SK-N-SH (cell line): ENCODE data around the gene PNKD. TPM values are rescaled to one million over a fixed set of nuclear protein-coding genes. Genes with fewer than 3 reads are reported as not detected.
A peak's percentile ranks its signal among the peaks of the same experiment; 100 is the strongest.

Source experiments
- CTCF ChIA-PET: fragments of 300-600, 350-600 bp; formaldehyde crosslinking; extraction: SDS; loops from one replicate; lab custom pipeline; 2021; lab: Yijun Ruan, JAX
- POLR2A ChIA-PET: fragments of 350-600 bp; sonication (Branson Sonifier 250); formaldehyde crosslinking; extraction: SDS; loops from one replicate; lab custom pipeline; 2020; ENCODE audit warnings: antibody characterized with exemption, inconsistent platforms; lab: Yijun Ruan, JAX
- DNase-seq: peaks from one replicate; pipeline ENCODE4 v3.0.0; 2012
- H2AFZ ChIP-seq: fragments of 200-600 bp; sonication (generic); 2 replicates; pipeline ENCODE4 v1.8.1; 2016; ENCODE audit warnings: antibody characterized with exemption, mild to moderate bottlenecking, low read depth
- H3F3A ChIP-seq: fragments of 200-600 bp; sonication (generic); replicated peaks from 2 replicates; pipeline ENCODE3; 2016; ENCODE audit warnings: antibody characterized with exemption, mild to moderate bottlenecking; ENCODE audit not compliant: insufficient read depth
- H3K27ac ChIP-seq, 2 experiments: fragments of 200-500 bp in 1 of 2; fragments of 200-600 bp in 1 of 2; sonication (Bioruptor generic) in 1 of 2; sonication (generic), shearing (Covaris generic) in 1 of 2; 2 replicates each; pipeline versions ENCODE4 v1.5.1 to v1.6.1; 2014 to 2016; ENCODE audit warnings: low read depth in 2 of 2, inconsistent platforms in 1 of 2, low read length in 1 of 2, mild to moderate bottlenecking in 1 of 2, mixed read lengths in 1 of 2
- H3K27me3 ChIP-seq: fragments of 200-600 bp; sonication (generic), shearing (Covaris generic); 2 replicates; pipeline ENCODE4 v1.6.1; 2016; ENCODE audit warnings: mixed run types; ENCODE audit not compliant: insufficient read depth
- H3K36me3 ChIP-seq, 2 experiments: fragments of 200-500 bp in 1 of 2; fragments of 200-600 bp in 1 of 2; sonication (Bioruptor generic) in 1 of 2; sonication (generic) in 1 of 2; replicated peaks in 1 of 2; 2 replicates each; pipeline versions ENCODE3 to v1.5.1; 2014 to 2016; ENCODE audit warnings: low read length in 1 of 2, mild to moderate bottlenecking in 1 of 2; ENCODE audit not compliant: insufficient read depth in 2 of 2, control insufficient read depth in 1 of 2
- H3K4me1 ChIP-seq, 2 experiments: fragments of 200-500 bp in 1 of 2; fragments of 200-600 bp in 1 of 2; sonication (Bioruptor generic) in 1 of 2; sonication (generic), shearing (Covaris generic) in 1 of 2; 2 replicates each; pipeline versions ENCODE4 v1.5.1 to v1.6.1; 2014 to 2016; ENCODE audit warnings: low read depth in 1 of 2, low read length in 1 of 2, mixed run types in 1 of 2; ENCODE audit not compliant: insufficient read depth in 2 of 2, control insufficient read depth in 1 of 2
- H3K4me2 ChIP-seq: fragments of 200-600 bp; sonication (generic), shearing (Covaris generic); 2 replicates; pipeline ENCODE4 v1.6.1; 2017; ENCODE audit warnings: mixed run types
- H3K4me3 ChIP-seq, 2 experiments: fragments of 200-500 bp in 1 of 2; fragments of 200-600 bp in 1 of 2; sonication (Bioruptor generic) in 1 of 2; sonication (generic), shearing (Covaris generic) in 1 of 2; 2 replicates each; pipeline versions ENCODE4 v1.5.1 to v1.8.1; 2014 to 2016; ENCODE audit warnings: low read depth in 2 of 2, inconsistent platforms in 1 of 2, low read length in 1 of 2, mild to moderate bottlenecking in 1 of 2, mixed read lengths in 1 of 2, moderate library complexity in 1 of 2
- H3K79me2 ChIP-seq: fragments of 200-600 bp; sonication (generic); 2 replicates; pipeline ENCODE4 v1.8.1; 2017; ENCODE audit warnings: mild to moderate bottlenecking; ENCODE audit not compliant: insufficient read depth
- H3K9ac ChIP-seq: fragments of 200-600 bp; sonication (generic); 2 replicates; pipeline ENCODE4 v1.6.1; 2017; ENCODE audit warnings: mixed run types
- H3K9me2 ChIP-seq: fragments of 200-600 bp; sonication (generic); 2 replicates; pipeline ENCODE4 v1.6.1; 2017; ENCODE audit warnings: mixed run types
- H3K9me3 ChIP-seq: fragments of 200-600 bp; sonication (generic); 2 replicates; pipeline ENCODE4 v1.6.1; 2017; ENCODE audit warnings: mixed run types, mild to moderate bottlenecking, moderate library complexity
- H4K20me1 ChIP-seq: fragments of 200-600 bp; sonication (generic); 2 replicates; pipeline ENCODE4 v1.6.1; 2017; ENCODE audit warnings: mild to moderate bottlenecking, mixed run types; ENCODE audit not compliant: insufficient read depth
- EP300 ChIP-seq, 2 experiments: IDR thresholded peaks; 2 replicates each; pipeline versions ENCODE4 v1.4.0 to v1.6.1; 2012; ENCODE audit warnings: borderline replicate concordance in 1 of 2, low read depth in 1 of 2, low read length in 1 of 2
- FOSL2 ChIP-seq: IDR thresholded peaks from 2 replicates; pipeline ENCODE4 v1.4.0; 2012; ENCODE audit warnings: low read depth, mild to moderate bottlenecking, moderate library complexity, borderline replicate concordance
- MEF2A ChIP-seq: IDR thresholded peaks from 2 replicates; pipeline ENCODE4 v1.4.0; 2012; ENCODE audit warnings: low read depth, borderline replicate concordance
- MXI1 ChIP-seq: IDR thresholded peaks from 2 replicates; pipeline ENCODE4 v1.6.1; 2012; ENCODE audit warnings: mild to moderate bottlenecking, low read depth, low read length, improper control_type of control experiment
- PBX3 ChIP-seq: IDR thresholded peaks from 2 replicates; pipeline ENCODE4; 2012
- POLR2AphosphoS5 ChIP-seq: IDR thresholded peaks from 2 replicates; pipeline ENCODE4 v1.6.1; 2012; ENCODE audit warnings: low read depth, low read length
- RAD21 ChIP-seq: IDR thresholded peaks from 2 replicates; pipeline ENCODE4 v1.6.1; 2012; ENCODE audit warnings: mild to moderate bottlenecking, low read length
- RCOR1 ChIP-seq: fragments of 150-350 bp; IDR thresholded peaks from 2 replicates; pipeline ENCODE4 v1.6.1; 2017; ENCODE audit warnings: antibody characterized with exemption, low read length
- REST ChIP-seq: IDR thresholded peaks from 2 replicates; pipeline ENCODE4 v1.6.1; 2012; ENCODE audit warnings: mild to moderate bottlenecking, low read depth, low read length, moderate library complexity
- RFX5 ChIP-seq: IDR thresholded peaks from 2 replicates; pipeline ENCODE4 v1.6.1; 2012; ENCODE audit warnings: mild to moderate bottlenecking, improper control_type of control experiment, low read length
- SIN3A ChIP-seq: IDR thresholded peaks from 2 replicates; pipeline ENCODE4 v1.6.1; 2012; ENCODE audit warnings: low read depth, mild to moderate bottlenecking, low read length, moderate library complexity, borderline replicate concordance
- SMC3 ChIP-seq: IDR thresholded peaks from 2 replicates; pipeline ENCODE4 v1.6.1; 2012; ENCODE audit warnings: low read depth, low read length, improper control_type of control experiment
- TAF1 ChIP-seq: IDR thresholded peaks from 2 replicates; pipeline ENCODE4 v1.6.1; 2012; ENCODE audit warnings: low read depth, mild to moderate bottlenecking, low read length, moderate library complexity, borderline replicate concordance
- YY1 ChIP-seq: IDR thresholded peaks from 2 replicates; pipeline ENCODE4 v1.4.0; 2012; ENCODE audit warnings: low read depth, mild to moderate bottlenecking
- WGBS: methylation state at CpG from one replicate; pipeline ENCODE4 v1.1.6; 2017; ENCODE audit warnings: low lambda C conversion rate; 5-methylcytosine and 5-hydroxymethylcytosine counted together
- polyA plus RNA-seq, 3 experiments: library from polyadenylated mRNA; depleted of rRNA; stranded (reverse); fragments of >200 nt; gene quantifications; 2 replicates each; pipeline ENCODE4 v1.2.3, GENCODE V29; 2012
- TF ChIP-seq, protein P1 (sequence below): IDR thresholded peaks from 2 replicates; pipeline ENCODE4 v1.4.0; 2012; ENCODE audit warnings: low read depth
- TF ChIP-seq, protein P2 (sequence below): fragments of 200-600 bp; sonication (generic); IDR thresholded peaks from 2 replicates; pipeline ENCODE4 v1.6.1; 2017; ENCODE audit warnings: antibody characterized with exemption, mild to moderate bottlenecking, moderate library complexity

The PNKD gene
- polyA plus RNA-seq, 1 of the 3 experiments (the other 2 are of a cell fraction) = 101 TPM

DNA sequence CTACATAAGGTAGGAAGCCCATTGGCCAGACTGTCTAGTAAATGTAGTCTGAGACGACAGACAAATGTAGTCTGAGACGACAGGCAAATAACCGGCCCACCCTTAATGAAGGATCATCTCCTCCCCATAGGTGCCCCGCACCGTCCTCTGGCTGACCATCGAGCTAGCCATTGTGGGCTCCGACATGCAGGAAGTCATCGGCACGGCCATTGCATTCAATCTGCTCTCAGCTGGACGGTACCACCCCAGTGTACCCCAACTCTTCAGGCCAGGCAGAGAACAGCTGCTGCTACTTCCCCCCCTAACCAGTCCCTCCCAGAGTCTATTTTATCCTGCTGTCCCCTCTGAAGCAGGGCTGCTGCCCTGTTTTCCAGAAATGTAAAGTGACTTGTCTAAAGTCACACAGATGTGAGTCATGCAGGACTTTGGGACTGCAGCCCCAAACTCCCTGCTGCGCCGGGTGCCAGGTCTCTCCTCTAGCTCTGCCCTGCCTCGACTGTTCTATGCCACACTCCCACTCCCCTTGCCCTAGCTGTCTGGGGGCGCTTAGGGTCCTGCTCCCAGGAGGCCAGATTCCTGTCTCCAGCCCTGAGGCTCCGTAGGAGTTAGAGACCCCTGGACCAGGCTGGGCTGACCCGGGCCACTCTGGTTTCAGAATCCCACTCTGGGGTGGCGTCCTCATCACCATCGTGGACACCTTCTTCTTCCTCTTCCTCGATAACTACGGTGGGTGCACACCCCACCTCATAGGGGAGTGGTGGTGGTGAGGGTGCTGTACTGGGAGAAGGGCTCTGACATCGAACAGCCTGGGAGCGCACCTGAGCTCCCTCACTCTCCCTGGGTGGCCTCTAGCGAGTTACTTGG, 116.4 kb downstream of the PNKD start:
- H3K27ac ChIP-seq = no peak overlapping the region
- H4K20me1 ChIP-seq = no peaks in the 10 kb centered on the region
- no peak overlapping the region for H3K9ac ChIP-seq
- no peak overlapping the region for H3K4me3 ChIP-seq
- no peak overlapping the region for H2AFZ ChIP-seq
- H3K9me3 ChIP-seq = no peaks in the 10 kb centered on the region
- DNase-seq = peak; percentile 16
- ChIA-PET POLR2A (no interaction called here), CTCF (interaction anchor here (1.4 to 2.2 kb wide), 3 partner anchors 9 to 85 kb away, joined by 4 to 9 read pairs (median 7); partner anchors contain the start of gene CATIP)
- no peaks in the 10 kb centered on the region for H3K36me3 ChIP-seq
- no peak overlapping the region for H3K4me2 ChIP-seq
- H3K4me1 ChIP-seq = no peaks in the 10 kb centered on the region; a peak in 2 of 4 replicates
- TF ChIP-seq TAF1 (no peak), RFX5 (no peak)
- no peaks in the 10 kb centered on the region for H3K27me3 ChIP-seq
- no peaks in the 10 kb centered on the region for H3F3A ChIP-seq
- H3K79me2 ChIP-seq = no peaks in the 10 kb centered on the region
- H3K9me2 ChIP-seq = no peaks in the 10 kb centered on the region
- 87% methylated on average over 19 of the region's 23 CpGs for WGBS

- Histone ChIP-seq H3K9me3 (no peaks in the 10 kb centered on the region), H3K27ac (no peak overlapping the region), H3K79me2 (no peaks in the 10 kb centered on the region), H3K4me3 (no peak overlapping the region), H3F3A (no peaks in the 10 kb centered on the region), H3K9me2 (no peaks in the 10 kb centered on the region), H3K4me1 (no peaks in the 10 kb centered on the region; a peak in 2 of 4 replicates), H3K9ac (no peak overlapping the region), H3K27me3 (no peaks in the 10 kb centered on the region), H3K36me3 (no peaks in the 10 kb centered on the region), H2AFZ (no peak overlapping the region), H4K20me1 (no peaks in the 10 kb centered on the region), H3K4me2 (no peak overlapping the region)
- peak; percentile 62 for DNase-seq
- CTCF ChIA-PET = interaction anchor here (1.4 kb wide), 1 partner anchor 86 kb away, joined by 4 read pairs; no protein-coding TSS in a partner anchor
- POLR2A ChIA-PET = no interaction called here
- 55% methylated on average over 27 of the region's 38 CpGs for WGBS
- TF ChIP-seq REST = no peak
- TF ChIP-seq, protein P1, sequence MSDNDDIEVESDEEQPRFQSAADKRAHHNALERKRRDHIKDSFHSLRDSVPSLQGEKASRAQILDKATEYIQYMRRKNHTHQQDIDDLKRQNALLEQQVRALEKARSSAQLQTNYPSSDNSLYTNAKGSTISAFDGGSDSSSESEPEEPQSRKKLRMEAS = no peak
- no peak for TF ChIP-seq MEF2A
- no peak for TF ChIP-seq TAF1
- no peak for TF ChIP-seq RCOR1
- TF ChIP-seq RAD21 = no peak
- TF ChIP-seq, protein P2, sequence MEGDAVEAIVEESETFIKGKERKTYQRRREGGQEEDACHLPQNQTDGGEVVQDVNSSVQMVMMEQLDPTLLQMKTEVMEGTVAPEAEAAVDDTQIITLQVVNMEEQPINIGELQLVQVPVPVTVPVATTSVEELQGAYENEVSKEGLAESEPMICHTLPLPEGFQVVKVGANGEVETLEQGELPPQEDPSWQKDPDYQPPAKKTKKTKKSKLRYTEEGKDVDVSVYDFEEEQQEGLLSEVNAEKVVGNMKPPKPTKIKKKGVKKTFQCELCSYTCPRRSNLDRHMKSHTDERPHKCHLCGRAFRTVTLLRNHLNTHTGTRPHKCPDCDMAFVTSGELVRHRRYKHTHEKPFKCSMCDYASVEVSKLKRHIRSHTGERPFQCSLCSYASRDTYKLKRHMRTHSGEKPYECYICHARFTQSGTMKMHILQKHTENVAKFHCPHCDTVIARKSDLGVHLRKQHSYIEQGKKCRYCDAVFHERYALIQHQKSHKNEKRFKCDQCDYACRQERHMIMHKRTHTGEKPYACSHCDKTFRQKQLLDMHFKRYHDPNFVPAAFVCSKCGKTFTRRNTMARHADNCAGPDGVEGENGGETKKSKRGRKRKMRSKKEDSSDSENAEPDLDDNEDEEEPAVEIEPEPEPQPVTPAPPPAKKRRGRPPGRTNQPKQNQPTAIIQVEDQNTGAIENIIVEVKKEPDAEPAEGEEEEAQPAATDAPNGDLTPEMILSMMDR = no peak
- TF ChIP-seq EP300 (IDR thresholded peaks at IDR 0.05; ENCODE audit: borderline replicate concordance in 1 of 2, low read depth in 1 of 2, low read length in 1 of 2) = no peak
- TF ChIP-seq MXI1 = no peak
- TF ChIP-seq SMC3 = no peak
- TF ChIP-seq PBX3 = no peak
- no peak for TF ChIP-seq YY1
- TF ChIP-seq POLR2AphosphoS5 = no peak
- TF ChIP-seq SIN3A = no peak
- no peak for TF ChIP-seq FOSL2
These were observed 117.3 kb downstream of the PNKD start for GRCh38 chr2:218387369-218388194.
